ENCODE measurements around the gene POU2AF1.

Gene POU2AF1

DNA sequence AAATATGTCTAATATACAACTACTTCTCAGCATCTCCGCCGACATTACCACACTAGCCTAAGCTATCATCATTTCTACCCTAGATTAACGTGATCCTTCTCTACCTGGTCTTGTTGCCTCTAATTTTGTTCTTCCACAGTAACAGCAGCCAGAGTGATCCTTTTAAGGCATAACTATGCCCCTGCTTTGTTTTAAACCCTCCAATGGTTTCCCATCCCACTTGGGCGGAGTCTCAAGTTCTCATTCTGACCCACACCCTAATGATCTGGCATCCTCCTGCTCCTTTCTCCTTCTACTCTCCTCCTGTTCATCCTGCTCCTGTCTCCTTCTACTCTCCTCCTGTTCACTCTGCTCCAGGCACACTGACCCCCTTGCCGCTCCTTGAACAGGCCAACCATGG lies 31.9 kb upstream of the POU2AF1 start:
- Histone ChIP-seq H3K4me2 (ENCODE audit: low read length) (peak overlapping the region; percentile 52), H3K4me3 (ENCODE audit: low read length) (peak overlapping the region; percentile 36), H4K20me1 (ENCODE audit: control insufficient read depth, insufficient read depth, low read depth, low read length) (no peaks in the 10 kb centered on the region), H3K27me3 (ENCODE audit: control insufficient read depth, low read length) (no peaks in the 10 kb centered on the region), H3F3A (ENCODE audit: control insufficient read depth, insufficient read depth) (peaks cover 34% of the 10 kb centered on the region), H3K79me2 (ENCODE audit: control insufficient read depth, low read length) (peaks cover 2% of the 10 kb centered on the region; the same call in 1 of the 2 replicates), H3K27ac (ENCODE audit: low read depth, low read length) (peak overlapping the region; percentile 77; the same call in 1 of the 2 replicates), H3K9me3 (ENCODE audit: control insufficient read depth, insufficient read depth, low read length) (no peaks in the 10 kb centered on the region), H3K36me3 (ENCODE audit: control insufficient read depth, low read length) (peaks cover 10% of the 10 kb centered on the region; the same call in 1 of the 2 replicates), H3K9me2 (replicated peaks; ENCODE audit: control insufficient read depth, low read length) (no peaks in the 10 kb centered on the region), H3K4me1 (ENCODE audit: control insufficient read depth, low read length) (peaks cover 96% of the 10 kb centered on the region)
- TF ChIP-seq, protein P1, sequence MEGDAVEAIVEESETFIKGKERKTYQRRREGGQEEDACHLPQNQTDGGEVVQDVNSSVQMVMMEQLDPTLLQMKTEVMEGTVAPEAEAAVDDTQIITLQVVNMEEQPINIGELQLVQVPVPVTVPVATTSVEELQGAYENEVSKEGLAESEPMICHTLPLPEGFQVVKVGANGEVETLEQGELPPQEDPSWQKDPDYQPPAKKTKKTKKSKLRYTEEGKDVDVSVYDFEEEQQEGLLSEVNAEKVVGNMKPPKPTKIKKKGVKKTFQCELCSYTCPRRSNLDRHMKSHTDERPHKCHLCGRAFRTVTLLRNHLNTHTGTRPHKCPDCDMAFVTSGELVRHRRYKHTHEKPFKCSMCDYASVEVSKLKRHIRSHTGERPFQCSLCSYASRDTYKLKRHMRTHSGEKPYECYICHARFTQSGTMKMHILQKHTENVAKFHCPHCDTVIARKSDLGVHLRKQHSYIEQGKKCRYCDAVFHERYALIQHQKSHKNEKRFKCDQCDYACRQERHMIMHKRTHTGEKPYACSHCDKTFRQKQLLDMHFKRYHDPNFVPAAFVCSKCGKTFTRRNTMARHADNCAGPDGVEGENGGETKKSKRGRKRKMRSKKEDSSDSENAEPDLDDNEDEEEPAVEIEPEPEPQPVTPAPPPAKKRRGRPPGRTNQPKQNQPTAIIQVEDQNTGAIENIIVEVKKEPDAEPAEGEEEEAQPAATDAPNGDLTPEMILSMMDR (IDR thresholded peaks at IDR 0.05; ENCODE audit: low read depth, low read length, poor library complexity, severe bottlenecking): no peak
- TF ChIP-seq EZH2phosphoT487 (IDR thresholded peaks at IDR 0.05; ENCODE audit: borderline replicate concordance, low read length): no peak

DNA sequence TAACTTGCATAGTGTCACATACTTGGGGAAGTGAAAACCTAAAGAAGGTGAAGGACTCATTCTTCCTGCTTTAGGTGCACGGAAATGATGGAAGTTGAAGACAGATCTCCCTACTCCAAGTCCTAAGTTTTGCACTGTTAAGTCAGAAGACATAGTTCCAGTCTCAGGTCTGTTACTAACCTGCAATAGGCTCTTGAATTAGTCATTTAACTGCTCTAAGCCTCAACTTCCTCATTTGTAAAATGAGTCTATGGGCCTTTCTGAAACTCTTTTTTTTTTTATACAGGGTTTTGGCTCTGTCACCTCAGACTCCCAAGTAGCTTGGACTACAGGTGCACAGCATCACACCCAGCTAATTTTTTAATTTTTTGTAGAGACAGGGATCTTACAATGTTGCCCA lies 30.8 kb upstream of the POU2AF1 start:
- no peaks in the 10 kb centered on the region for H3K9me2 ChIP-seq (replicated peaks; ENCODE audit: control insufficient read depth, low read length)
- no peaks in the 10 kb centered on the region for H3K27me3 ChIP-seq (ENCODE audit: control insufficient read depth, low read length)
- peaks cover 92% of the 10 kb centered on the region for H3K4me1 ChIP-seq (ENCODE audit: control insufficient read depth, low read length)
- H3K27ac ChIP-seq (ENCODE audit: low read depth, low read length): peak overlapping the region; percentile 77
- TF ChIP-seq, protein P1 (IDR thresholded peaks at IDR 0.05; ENCODE audit: low read depth, low read length, poor library complexity, severe bottlenecking): no peak
- TF ChIP-seq EZH2phosphoT487 (IDR thresholded peaks at IDR 0.05; ENCODE audit: borderline replicate concordance, low read length): no peak
- H3K79me2 ChIP-seq (ENCODE audit: control insufficient read depth, low read length): no peaks in the 10 kb centered on the region
- peak overlapping the region; percentile 52 for H3K4me2 ChIP-seq (ENCODE audit: low read length)
- H3K36me3 ChIP-seq (ENCODE audit: control insufficient read depth, low read length): peaks cover 6% of the 10 kb centered on the region; the same call in 1 of the 2 replicates
- H3F3A ChIP-seq (ENCODE audit: control insufficient read depth, insufficient read depth): peaks cover 24% of the 10 kb centered on the region
- peaks cover under 1% of the 10 kb centered on the region; the same call in 1 of the 2 replicates for H3K9me3 ChIP-seq (ENCODE audit: control insufficient read depth, insufficient read depth, low read length)
- H3K4me3 ChIP-seq (ENCODE audit: low read length): peak overlapping the region; percentile 36
- no peaks in the 10 kb centered on the region for H4K20me1 ChIP-seq (ENCODE audit: control insufficient read depth, insufficient read depth, low read depth, low read length)

DNA sequence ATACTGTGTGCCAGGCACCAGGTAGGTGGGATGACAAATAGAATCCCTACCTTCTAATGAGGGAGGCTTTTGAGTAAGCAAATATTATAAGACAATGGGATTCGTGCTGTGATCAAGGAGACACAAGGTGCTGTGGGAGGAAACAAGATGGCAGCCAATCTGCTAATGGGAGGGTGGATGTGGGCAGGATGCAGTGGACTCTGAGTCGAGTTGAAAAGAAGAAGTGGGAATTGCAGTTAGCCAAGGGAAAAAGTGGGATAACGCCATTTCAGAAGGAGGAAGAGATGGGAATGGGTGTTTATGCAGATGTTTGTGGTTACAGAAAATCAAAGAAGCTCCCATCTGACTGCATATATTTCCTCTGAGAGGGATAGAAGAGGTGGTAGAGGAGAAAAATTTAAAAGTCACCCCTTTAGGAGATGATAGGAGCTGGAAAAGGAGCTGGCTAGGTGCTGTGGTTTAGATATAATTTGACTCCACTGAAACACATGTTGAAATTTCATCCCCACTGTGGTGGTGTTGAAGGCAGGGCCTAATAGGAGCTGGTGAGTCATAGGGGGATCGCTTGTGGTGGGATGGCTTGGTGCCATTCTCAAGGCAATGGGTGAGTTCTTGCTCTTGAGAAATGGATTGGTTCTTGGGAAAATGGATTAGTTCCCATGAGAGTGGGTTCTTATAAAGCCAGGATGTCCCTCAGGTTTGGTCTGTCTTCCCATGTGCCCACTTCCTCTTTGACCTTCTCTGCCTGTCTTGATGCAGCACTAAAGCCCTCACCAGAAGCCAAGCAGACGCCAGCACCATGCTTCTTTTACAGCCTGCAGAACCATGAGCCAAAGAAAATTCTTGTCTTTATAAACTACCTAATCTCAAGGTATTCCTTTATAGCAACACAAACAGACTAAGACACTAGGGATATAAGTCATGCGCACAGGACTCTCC lies 30.0 kb upstream of the POU2AF1 start:
- H3K27ac ChIP-seq (ENCODE audit: low read depth, low read length): peak overlapping the region; percentile 77
- H3K9me2 ChIP-seq (replicated peaks; ENCODE audit: control insufficient read depth, low read length): no peaks in the 10 kb centered on the region
- no peaks in the 10 kb centered on the region for H3K79me2 ChIP-seq (ENCODE audit: control insufficient read depth, low read length)
- H3K9me3 ChIP-seq (ENCODE audit: control insufficient read depth, insufficient read depth, low read length): peaks cover 10% of the 10 kb centered on the region
- H3K4me3 ChIP-seq (ENCODE audit: low read length): peak overlapping the region; percentile 36
- peaks cover 15% of the 10 kb centered on the region for H3F3A ChIP-seq (ENCODE audit: control insufficient read depth, insufficient read depth)
- 0 out of 2 replicates have a peak, but pooled peaks cover 4% of the 10 kb centered on the region for H3K36me3 ChIP-seq (ENCODE audit: control insufficient read depth, low read length)
- H3K27me3 ChIP-seq (ENCODE audit: control insufficient read depth, low read length): no peaks in the 10 kb centered on the region
- H3K4me2 ChIP-seq (ENCODE audit: low read length): peak overlapping the region; percentile 52
- no peaks in the 10 kb centered on the region for H4K20me1 ChIP-seq (ENCODE audit: control insufficient read depth, insufficient read depth, low read depth, low read length)
- TF ChIP-seq, protein P1 (IDR thresholded peaks at IDR 0.05; ENCODE audit: low read depth, low read length, poor library complexity, severe bottlenecking): no peak
- no peak for TF ChIP-seq EZH2phosphoT487 (IDR thresholded peaks at IDR 0.05; ENCODE audit: borderline replicate concordance, low read length)
- H3K4me1 ChIP-seq (ENCODE audit: control insufficient read depth, low read length): peaks cover 84% of the 10 kb centered on the region

All from DOHH2 (cell line).